GM23338 (cell line): ENCODE measurements around the gene WNT5A. TPM values are rescaled to one million over a fixed set of nuclear protein-coding genes. Genes with fewer than 3 reads are reported as not detected.

Experiments used
- ATAC-seq: fragments of 200-7000 bp; cut with Tn5 transposase; 3 replicates; pipeline ENCODE4 v1.9.1; 2020
- DNase-seq: peaks from one replicate; pipeline ENCODE4 v3.0.0-alpha.2; 2015; ENCODE audit warnings: low spot score
- H2AFZ ChIP-seq: fragments of 200-600 bp; sonication (generic); 2 replicates; pipeline ENCODE4 v1.8.0; 2016; ENCODE audit warnings: antibody characterized with exemption, mild to moderate bottlenecking, moderate library complexity
- H3F3A ChIP-seq: fragments of 200-600 bp; sonication (generic); replicated peaks from 2 replicates; pipeline ENCODE4 v1.8.0; 2017; ENCODE audit warnings: antibody characterized with exemption, mixed run types, low read depth
- H3K27ac ChIP-seq: fragments of 200-600 bp; sonication (generic); 2 replicates; pipeline ENCODE4 v1.6.1; 2016; ENCODE audit warnings: low read depth
- H3K27me3 ChIP-seq: fragments of 200-600 bp; sonication (generic); 2 replicates; pipeline ENCODE4 v1.8.0; 2016; ENCODE audit warnings: mild to moderate bottlenecking, mixed run types, moderate library complexity; ENCODE audit not compliant: insufficient read depth
- H3K36me3 ChIP-seq: fragments of 200-600 bp; sonication (generic); 2 replicates; pipeline ENCODE4 v1.8.0; 2016; ENCODE audit warnings: mild to moderate bottlenecking; ENCODE audit not compliant: insufficient read depth
- H3K4me1 ChIP-seq: fragments of 200-600 bp; sonication (generic); 2 replicates; pipeline ENCODE4 v1.8.0; 2016; ENCODE audit warnings: mild to moderate bottlenecking, moderate library complexity; ENCODE audit not compliant: insufficient read depth
- H3K4me2 ChIP-seq: fragments of 200-600 bp; sonication (generic); 2 replicates; pipeline ENCODE4 v1.7.1; 2017; ENCODE audit warnings: mixed run types
- H3K4me3 ChIP-seq: fragments of 200-600 bp; sonication (generic); 2 replicates; pipeline ENCODE4 v1.6.1; 2016; ENCODE audit warnings: mixed run types
- H3K79me2 ChIP-seq: fragments of 200-600 bp; sonication (generic); replicated peaks from 2 replicates; pipeline ENCODE4 v1.8.0; 2017; ENCODE audit warnings: mild to moderate bottlenecking; ENCODE audit not compliant: insufficient read depth
- H3K9me2 ChIP-seq: fragments of 200-600 bp; sonication (generic); 2 replicates; pipeline ENCODE4 v1.8.0; 2017; ENCODE audit not compliant: insufficient read depth
- H4K20me1 ChIP-seq: fragments of 200-600 bp; sonication (generic); replicated peaks from 2 replicates; pipeline ENCODE4 v1.8.0; 2017; ENCODE audit warnings: mild to moderate bottlenecking; ENCODE audit not compliant: insufficient read depth
- H3K27ac Mint-ChIP-seq: 2 replicates; pipeline ENCODE4 v1.8.0; 2020; ENCODE audit warnings: inconsistent platforms, mild to moderate bottlenecking, moderate library complexity, mixed read lengths
- H3K27me3 Mint-ChIP-seq: 3 replicates; pipeline ENCODE4 v1.8.0; 2022; ENCODE audit warnings: low read depth, mild to moderate bottlenecking, moderate library complexity, mixed read lengths, inconsistent platforms; ENCODE audit not compliant: insufficient read depth, poor library complexity
- H3K36me3 Mint-ChIP-seq: 3 replicates; pipeline ENCODE4 v1.8.0; 2021; ENCODE audit warnings: low read depth, mild to moderate bottlenecking, inconsistent platforms, moderate library complexity, mixed read lengths
- H3K4me1 Mint-ChIP-seq: 3 replicates; pipeline ENCODE4 v1.8.0; 2020; ENCODE audit warnings: mild to moderate bottlenecking, inconsistent platforms, mixed read lengths
- H3K4me3 Mint-ChIP-seq: 3 replicates; pipeline ENCODE4 v1.8.0; 2021; ENCODE audit warnings: moderate library complexity, mild to moderate bottlenecking, inconsistent platforms, mixed read lengths
- H3K9me3 Mint-ChIP-seq: 3 replicates; pipeline ENCODE4 v1.8.0; 2020; ENCODE audit warnings: moderate library complexity, mild to moderate bottlenecking, inconsistent platforms, mixed read lengths
- CREB1 ChIP-seq: fragments of 250-450 bp; sonication (Bioruptor Pico); IDR thresholded peaks from 2 replicates; pipeline ENCODE4 v1.5.0; 2020; ENCODE audit warnings: low read depth, mild to moderate bottlenecking, moderate library complexity
- CTCF ChIP-seq, 2 experiments: fragments of 200-600 bp in 1 of 2; sonication (generic) in 1 of 2; conservative IDR thresholded peaks; 2 replicates each; pipeline versions ENCODE4 v1.5.1 to v1.6.1; 2016 to 2017; ENCODE audit warnings: antibody characterized with exemption in 2 of 2, low read depth in 2 of 2, mild to moderate bottlenecking in 2 of 2, moderate library complexity in 1 of 2
- EZH2phosphoT487 ChIP-seq: fragments of 200-600 bp; sonication (generic); IDR thresholded peaks from one replicate; pipeline ENCODE4 v1.8.1; 2018; ENCODE audit warnings: antibody characterized with exemption; ENCODE audit not compliant: unreplicated experiment
- JUNB ChIP-seq: IDR thresholded peaks from one replicate; pipeline ENCODE4 v1.6.1; 2016; ENCODE audit warnings: antibody characterized with exemption; ENCODE audit not compliant: unreplicated experiment
- NANOG ChIP-seq: IDR thresholded peaks from 2 replicates; pipeline ENCODE4 v1.6.1; 2016; ENCODE audit warnings: antibody characterized with exemption, borderline replicate concordance
- POLR2AphosphoS5 ChIP-seq: IDR thresholded peaks from 2 replicates; pipeline ENCODE4 v1.6.1; 2016; ENCODE audit warnings: antibody characterized with exemption, low read depth
- REST ChIP-seq: IDR thresholded peaks from one replicate; pipeline ENCODE4 v1.6.1; 2018; ENCODE audit warnings: antibody characterized with exemption; ENCODE audit not compliant: unreplicated experiment
- STAT1 ChIP-seq: IDR thresholded peaks from one replicate; pipeline ENCODE4 v1.6.1; 2016; ENCODE audit warnings: antibody characterized with exemption; ENCODE audit not compliant: unreplicated experiment
- ZNF114 ChIP-seq: fragments of 250-450 bp; sonication (Bioruptor Pico); IDR thresholded peaks from 2 replicates; pipeline ENCODE4 v1.5.0; 2020; ENCODE audit warnings: mild to moderate bottlenecking, moderate library complexity
- ZNF331 ChIP-seq: fragments of 250-450 bp; sonication (Bioruptor Pico); IDR thresholded peaks from 2 replicates; pipeline ENCODE4 v1.5.0; 2020; ENCODE audit warnings: low read depth, mild to moderate bottlenecking, moderate library complexity
- polyA plus RNA-seq: library from polyadenylated mRNA; unstranded; fragments of >200 nt; fragmentation: Nextera tagmentation; extraction: Ambion mirVana; gene quantifications from 2 replicates; pipeline ENCODE4 v1.2.1, GENCODE V29; 2016
- total RNA-seq: library from RNA; depleted of rRNA; stranded (reverse); fragments of >200 nt; shearing (Covaris generic); gene quantifications from 2 replicates; pipeline ENCODE4 v1.2.3, GENCODE V29; 2014
- TF ChIP-seq, protein P1 (sequence below): IDR thresholded peaks from 2 replicates; pipeline ENCODE4 v1.6.1; 2016; ENCODE audit warnings: antibody characterized with exemption

Gene WNT5A
- total and polyA plus RNA-seq, 2 experiments from 2014 or later: 0.53 to 4.0 TPM

GRCh38 chr3:55416331-55416821 lies 70.7 kb downstream of the WNT5A start:
- Histone ChIP-seq H3K9me2 (no peaks in the 10 kb centered on the region), H3K27me3 (no peaks in the 10 kb centered on the region), H3K36me3 (no peaks in the 10 kb centered on the region), H2AFZ (peak overlapping the region; percentile 61; the same call in 1 of the 2 replicates), H3F3A (no peaks in the 10 kb centered on the region), H3K79me2 (no peaks in the 10 kb centered on the region), H3K4me2 (no peak overlapping the region), H3K4me1 (no peaks in the 10 kb centered on the region), H3K4me3 (no peak overlapping the region), H3K27ac (no peak overlapping the region), H4K20me1 (no peaks in the 10 kb centered on the region)
- Mint-ChIP-seq H3K4me1 (no peaks in the 10 kb centered on the region), H3K4me3 (no peak overlapping the region), H3K9me3 (peaks cover 3% of the 10 kb centered on the region; the same call in 1 of the 3 replicates), H3K27me3 (no peaks in the 10 kb centered on the region), H3K36me3 (no peaks in the 10 kb centered on the region), H3K27ac (no peak overlapping the region)
- no peak for DNase-seq
- TF ChIP-seq JUNB: no peak
- no peak for TF ChIP-seq POLR2AphosphoS5
- no peak for TF ChIP-seq ZNF331 (CRISPR knock-in tag)
- TF ChIP-seq REST: no peak
- no peak for TF ChIP-seq NANOG
- no peak for TF ChIP-seq EZH2phosphoT487
- no peak for TF ChIP-seq STAT1
- TF ChIP-seq CTCF (conservative IDR thresholded peaks at IDR 0.05; ENCODE audit: low read depth in 2 of 2): no peak
- TF ChIP-seq, protein P1, sequence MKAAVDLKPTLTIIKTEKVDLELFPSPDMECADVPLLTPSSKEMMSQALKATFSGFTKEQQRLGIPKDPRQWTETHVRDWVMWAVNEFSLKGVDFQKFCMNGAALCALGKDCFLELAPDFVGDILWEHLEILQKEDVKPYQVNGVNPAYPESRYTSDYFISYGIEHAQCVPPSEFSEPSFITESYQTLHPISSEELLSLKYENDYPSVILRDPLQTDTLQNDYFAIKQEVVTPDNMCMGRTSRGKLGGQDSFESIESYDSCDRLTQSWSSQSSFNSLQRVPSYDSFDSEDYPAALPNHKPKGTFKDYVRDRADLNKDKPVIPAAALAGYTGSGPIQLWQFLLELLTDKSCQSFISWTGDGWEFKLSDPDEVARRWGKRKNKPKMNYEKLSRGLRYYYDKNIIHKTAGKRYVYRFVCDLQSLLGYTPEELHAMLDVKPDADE: no peak
- TF ChIP-seq ZNF114 (CRISPR knock-in tag): no peak
- no peak for TF ChIP-seq CREB1 (CRISPR knock-in tag)
- no peak for ATAC-seq
